Activated effector memory CD4-positive, alpha-beta T cell treated with anti-CD3 and anti-CD28 coated beads, Interleukin-2, amount 50 U/mL, for 16 hours (primary cell): ENCODE results near the gene PLCB2.

ENCODE experiments used
- DNase-seq: peaks from one replicate; pipeline ENCODE4 v3.0.0-alpha.2; 2020

PLCB2 gene

GRCh38 chr15:40301467-40302179 is 6.1 kb downstream of the PLCB2 start:
- no peak for DNase-seq

GRCh38 chr15:40300771-40301170 is 7.0 kb downstream of the PLCB2 start:
- DNase-seq = no peak

- DNase-seq = no peak
Observed at GRCh38 chr15:40300367-40300766, 7.4 kb downstream of the PLCB2 start.

GRCh38 chr15:40298216-40298935 is 9.4 kb downstream of the PLCB2 start:
- DNase-seq = no peak

GRCh38 chr15:40297356-40297755 is 10.4 kb downstream of the PLCB2 start:
- DNase-seq = no peak

GRCh38 chr15:40296561-40297230 is 11.0 kb downstream of the PLCB2 start:
- no peak for DNase-seq

DNA sequence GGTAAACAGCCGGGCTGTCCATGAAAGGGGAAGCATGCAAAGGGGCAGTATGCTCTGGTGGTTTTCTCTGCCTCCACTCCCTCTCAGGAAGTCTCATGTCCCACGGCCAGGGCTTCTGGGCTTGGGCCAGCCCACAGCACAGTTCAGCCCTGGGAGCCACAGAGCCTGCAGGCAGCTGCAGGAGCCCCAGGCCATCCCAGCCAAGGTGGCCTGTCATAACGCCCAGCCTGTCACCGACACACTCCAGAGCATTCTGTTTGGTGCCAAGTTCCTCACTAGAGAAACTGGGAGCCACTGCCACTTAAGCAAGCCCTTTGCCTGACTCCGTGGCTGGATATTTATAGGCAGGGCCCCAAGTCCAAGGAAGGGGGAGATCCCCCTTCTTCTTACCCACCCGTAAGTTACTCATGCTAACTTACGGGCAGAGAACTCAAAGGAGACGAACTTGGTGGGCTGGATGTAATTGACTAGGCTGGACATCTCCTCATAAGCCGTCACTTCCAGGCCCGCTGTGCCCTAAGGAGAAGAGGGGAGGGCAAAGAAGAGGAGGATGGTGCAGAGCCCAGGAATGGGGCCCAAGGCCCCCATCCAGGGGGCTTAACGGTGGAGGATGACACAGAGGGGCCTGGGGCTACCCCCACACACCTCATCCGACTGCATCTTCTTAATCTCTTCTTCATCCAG is 11.7 kb downstream of the PLCB2 start:
- no peak for DNase-seq

- DNase-seq = no peak
Observed at GRCh38 chr15:40295297-40295696, 12.4 kb downstream of the PLCB2 start.

GRCh38 chr15:40293905-40294895 is 13.5 kb downstream of the PLCB2 start:
- DNase-seq = no peak

DNA sequence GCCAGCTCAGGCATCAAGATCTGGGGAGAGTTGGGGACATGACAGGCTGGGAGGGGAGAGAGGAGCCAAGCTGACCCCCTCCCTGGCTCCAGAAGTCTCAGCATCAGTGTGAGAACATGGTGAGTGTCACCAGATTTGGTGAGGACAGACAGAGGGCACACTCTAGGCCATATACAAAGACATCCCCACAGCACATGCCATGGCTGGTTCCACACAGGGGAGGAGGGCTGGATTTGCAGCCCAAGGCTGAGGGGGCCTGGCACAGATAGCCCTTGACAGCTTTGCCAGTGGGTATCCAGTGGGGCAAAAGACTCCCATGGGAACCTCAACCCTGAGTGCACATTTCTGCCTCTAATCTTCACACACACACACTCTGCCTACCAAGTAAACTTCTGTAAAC is 14.7 kb downstream of the PLCB2 start:
- DNase-seq = no peak

GRCh38 chr15:40292246-40292645 is 15.5 kb downstream of the PLCB2 start:
- DNase-seq = no peak

DNA sequence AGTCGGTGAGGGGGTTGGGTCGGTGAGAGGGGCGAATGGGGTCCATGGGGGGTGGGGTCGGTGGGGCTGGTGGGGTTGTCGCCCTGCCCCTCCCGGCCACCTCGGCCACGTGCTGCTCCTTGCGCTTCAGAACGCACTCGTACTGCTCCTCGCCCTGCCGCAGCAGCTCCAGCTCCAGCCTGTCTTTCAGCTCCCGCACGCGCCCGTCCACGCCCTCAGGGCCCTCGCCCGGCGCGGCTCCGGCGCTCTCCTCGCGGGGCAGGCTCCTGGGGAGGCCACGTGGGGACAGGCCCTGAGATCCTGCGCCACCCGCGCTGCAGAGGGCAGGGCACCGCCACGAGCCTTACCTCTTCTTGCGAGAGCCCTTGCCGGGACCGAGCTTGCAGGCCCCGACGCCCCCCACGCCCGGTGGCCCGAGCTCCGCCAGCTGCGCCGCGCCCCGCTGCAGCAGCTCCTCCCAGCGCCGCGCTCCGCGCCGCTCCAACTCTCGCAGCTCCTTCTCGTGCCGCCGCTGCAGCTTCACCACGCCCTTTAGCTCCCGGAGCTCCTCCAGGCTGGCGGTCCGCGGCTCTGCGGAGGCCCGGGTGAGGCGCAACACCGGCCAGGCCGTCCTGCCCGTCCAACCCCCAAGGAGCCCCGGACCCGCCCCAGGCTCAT is 16.7 kb downstream of the PLCB2 start:
- DNase-seq = no peak

GRCh38 chr15:40290545-40290917 is 17.2 kb downstream of the PLCB2 start:
- no peak for DNase-seq

GRCh38 chr15:40289140-40289775 is 18.5 kb downstream of the PLCB2 start:
- no peak for DNase-seq

DNA sequence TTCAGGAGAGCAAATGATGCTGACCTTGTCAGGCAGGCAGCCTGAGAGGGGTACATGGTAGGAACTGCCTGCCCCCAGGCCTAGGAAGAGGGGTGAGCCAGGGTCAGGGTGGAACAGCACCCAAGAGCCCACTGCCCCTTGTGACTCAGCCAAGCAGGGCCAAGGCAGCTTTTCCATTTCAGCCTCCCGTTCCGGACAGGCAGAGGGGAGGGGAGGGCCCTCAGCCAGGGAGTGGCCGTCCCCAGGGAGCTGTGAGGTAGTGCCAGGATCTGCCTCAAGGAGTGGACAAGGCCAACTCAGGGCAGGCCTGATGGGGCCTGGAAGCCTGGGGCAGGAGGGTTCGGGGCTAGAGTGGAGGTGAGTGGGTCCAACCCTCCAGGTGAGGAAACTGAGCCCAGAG is 19.8 kb downstream of the PLCB2 start:
- DNase-seq = no peak

DNA sequence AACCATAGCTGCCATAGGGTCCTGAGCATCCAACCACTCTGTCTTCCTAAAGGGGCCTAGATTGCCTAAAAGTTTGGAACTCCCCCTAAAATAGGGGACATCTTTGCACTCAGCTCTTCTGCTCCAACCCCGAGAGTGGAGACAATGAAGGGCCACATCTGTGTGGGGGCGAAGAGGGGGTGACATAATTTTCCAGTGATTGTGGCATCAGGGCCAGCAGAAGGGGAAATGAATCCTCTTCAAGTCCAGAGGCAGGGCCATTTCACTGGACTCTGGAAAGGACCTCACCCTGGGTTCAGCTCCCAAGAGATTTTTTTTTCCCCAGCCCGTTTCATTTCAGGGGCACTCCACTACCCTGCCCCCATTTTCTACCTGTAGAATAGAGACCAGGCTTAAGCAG is 20.2 kb downstream of the PLCB2 start:
- no peak for DNase-seq

DNA sequence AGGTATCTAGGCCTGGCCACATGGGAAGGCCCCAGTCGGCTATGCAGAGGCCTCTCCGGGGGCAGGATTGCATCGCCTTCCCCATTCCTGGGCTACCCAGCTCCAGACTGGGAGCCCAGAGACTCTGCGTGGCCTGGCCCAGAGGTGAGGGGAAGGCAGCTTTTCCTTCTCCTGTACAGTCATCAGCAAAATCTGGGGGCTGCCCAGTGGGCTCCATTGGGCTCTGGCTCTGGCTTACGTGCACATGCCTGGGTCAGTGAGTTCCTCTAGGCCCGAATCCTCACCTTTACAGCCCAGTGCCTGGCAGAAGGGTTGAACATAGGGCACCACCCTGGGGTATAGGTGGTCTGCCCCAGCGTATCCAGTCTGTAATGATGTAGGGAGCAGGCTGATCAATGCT is 20.9 kb downstream of the PLCB2 start:
- DNase-seq = no peak

DNA sequence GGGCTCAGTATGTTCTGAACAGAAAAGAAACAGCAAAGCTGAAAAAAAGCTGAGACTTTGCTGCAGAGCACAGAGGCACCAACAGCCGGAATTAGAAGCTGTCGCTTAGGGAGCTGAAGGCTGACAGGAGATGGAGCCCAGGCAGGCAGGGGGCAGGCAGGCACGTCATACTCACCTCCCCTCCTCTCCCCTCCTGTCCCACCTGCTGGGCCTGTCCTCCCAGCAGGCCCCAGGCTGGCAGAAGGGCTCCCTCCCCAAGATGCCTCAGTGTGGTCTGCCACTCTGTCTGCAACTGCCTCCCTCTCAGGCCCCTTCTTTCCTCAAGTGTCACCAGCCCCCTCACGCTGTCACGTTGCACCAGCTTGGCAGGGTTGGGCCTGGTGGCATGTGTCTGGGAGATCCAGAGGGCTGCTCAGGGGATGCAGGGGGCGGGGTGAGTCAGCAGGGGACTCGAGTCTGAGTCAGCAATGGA is 21.6 kb downstream of the PLCB2 start:
- no peak for DNase-seq

DNA sequence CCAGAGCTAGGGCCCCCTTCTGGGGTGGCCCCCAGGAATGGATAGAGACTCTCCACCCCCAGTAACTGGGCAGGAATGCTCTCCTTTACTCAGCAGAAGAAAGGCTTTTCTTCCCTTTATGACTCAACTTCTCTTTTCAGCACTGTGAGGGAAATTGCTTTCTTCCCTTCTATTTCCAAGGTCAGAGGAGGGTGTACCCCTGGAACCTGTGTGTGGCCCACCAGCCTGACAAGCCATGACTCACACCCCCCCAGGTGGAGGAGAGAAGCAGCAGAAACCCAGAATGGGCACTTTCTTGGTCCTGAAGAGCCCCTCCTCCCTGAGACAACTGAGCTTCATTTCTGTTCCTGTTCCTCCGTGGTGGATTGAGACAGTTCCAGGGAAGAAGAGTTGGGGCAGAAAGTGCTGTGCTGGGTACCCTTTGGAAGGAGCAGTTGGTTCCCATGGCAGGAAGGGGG is 22.2 kb downstream of the PLCB2 start:
- no peak for DNase-seq

DNA sequence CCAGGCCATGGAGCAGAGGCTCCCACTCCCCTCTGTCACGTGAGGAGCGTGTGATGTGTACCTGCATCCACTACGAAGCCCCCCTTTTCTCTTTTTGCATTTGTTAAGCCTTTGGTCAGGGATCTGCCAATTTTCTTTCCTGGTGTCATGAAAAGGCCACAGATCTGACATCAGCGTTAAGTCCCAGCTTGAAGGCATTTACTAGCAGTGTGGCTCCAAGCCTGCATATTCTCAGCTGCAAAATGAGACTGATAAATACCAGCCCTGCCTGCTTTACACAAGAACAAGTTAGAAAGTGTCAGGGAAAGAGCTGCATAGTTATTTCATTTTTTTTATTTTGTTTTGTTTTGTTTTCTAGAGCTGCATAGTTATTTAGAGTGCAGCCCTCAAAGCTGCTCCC is 22.6 kb downstream of the PLCB2 start:
- no peak for DNase-seq
